ENCODE measurements around the gene MARS1.
"Not testable (repeated sequence)": the region's sequence is repeated elsewhere in the genome, so short reads cannot be mapped to it uniquely, and the experiment has no call there.

The MARS1 gene

DNA sequence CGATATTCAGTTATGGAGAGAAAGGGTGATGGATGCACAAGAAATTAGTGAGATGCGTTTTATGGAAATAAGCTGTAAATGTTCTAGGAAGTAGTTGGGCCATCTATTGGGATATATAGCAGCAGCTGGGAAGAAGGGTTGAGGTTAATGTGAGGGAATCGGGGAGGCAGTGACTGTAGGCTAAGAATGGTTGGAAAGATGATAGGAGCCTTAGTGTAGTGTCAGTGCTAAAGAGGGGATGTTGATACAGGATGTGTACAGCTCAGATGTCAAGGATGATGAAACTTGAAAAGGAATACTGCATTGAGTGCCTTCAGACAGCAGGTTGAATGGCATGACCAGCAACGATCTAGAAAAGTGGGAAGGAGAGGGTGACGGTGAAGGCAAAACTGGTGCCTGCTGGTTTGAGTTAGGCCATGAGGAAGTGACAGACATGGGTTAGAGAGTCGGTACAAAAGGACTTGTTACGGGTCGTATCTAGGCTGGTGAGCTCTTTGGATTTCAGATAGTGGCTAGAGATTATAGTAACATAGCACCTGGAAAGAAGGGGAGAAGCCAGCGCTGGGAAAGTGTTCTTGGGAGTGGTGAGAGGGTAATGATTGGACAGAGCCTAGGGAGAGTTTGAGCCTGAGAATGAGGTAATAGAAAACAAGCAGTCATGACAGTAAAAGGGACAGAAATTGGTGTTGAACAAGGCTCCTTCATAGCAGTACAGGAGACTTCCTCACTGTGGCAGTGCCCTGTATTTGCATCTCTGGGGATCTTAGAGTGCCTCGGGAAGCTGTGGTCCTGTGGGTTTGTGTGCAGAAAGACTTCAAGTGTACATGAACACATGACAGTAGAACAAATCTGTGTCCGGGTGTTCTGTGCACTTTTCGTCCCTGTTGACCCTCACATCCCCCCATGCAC lies 9.6 kb downstream of the MARS1 start:
- DNase-seq: no peak

DNA sequence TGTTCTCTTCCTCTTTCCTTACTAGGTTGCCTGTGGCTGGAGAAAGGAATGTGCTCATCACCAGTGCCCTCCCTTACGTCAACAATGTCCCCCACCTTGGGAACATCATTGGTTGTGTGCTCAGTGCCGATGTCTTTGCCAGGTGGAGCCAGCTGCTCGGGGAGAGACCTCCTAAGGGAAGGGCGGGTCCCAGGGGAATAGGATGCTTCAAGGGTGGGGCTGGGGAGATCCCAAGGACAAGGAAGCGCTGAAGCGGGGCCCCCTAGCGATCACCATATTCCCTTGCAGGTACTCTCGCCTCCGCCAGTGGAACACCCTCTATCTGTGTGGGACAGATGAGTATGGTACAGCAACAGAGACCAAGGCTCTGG lies 10.2 kb downstream of the MARS1 start:
- no peak for DNase-seq

DNA sequence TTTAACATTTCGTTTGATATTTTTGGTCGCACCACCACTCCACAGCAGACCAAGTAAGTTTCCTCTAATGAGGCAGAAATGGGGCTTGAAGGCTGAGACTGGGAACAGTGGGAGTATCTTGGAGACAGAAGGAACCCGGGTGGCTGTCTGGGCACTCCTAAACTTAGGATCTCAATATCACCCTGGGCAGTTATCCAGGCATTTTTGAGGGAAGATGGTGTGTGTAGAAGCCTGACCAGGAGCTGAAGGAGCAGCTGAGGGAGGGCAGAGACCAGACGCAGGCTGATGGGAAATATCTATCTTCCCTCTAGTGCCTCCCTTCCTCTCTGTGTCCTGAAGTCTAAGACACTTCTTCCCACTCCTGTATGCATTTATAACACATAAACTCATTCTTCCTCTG lies 10.7 kb downstream of the MARS1 start:
- DNase-seq: no peak

DNA sequence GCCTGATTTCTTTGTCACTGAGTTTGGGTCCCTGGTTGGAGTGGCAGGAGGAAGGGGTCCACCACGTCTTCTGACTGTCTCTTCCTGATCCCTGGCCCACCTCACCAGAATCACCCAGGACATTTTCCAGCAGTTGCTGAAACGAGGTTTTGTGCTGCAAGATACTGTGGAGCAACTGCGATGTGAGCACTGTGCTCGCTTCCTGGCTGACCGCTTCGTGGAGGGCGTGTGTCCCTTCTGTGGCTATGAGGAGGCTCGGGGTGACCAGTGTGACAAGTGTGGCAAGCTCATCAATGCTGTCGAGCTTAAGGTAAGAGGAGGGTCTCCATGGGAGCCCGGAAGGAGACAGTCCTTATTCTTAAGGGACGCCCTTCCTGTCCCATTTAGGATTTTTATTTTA lies 12.3 kb downstream of the MARS1 start:
- no peak for DNase-seq

DNA sequence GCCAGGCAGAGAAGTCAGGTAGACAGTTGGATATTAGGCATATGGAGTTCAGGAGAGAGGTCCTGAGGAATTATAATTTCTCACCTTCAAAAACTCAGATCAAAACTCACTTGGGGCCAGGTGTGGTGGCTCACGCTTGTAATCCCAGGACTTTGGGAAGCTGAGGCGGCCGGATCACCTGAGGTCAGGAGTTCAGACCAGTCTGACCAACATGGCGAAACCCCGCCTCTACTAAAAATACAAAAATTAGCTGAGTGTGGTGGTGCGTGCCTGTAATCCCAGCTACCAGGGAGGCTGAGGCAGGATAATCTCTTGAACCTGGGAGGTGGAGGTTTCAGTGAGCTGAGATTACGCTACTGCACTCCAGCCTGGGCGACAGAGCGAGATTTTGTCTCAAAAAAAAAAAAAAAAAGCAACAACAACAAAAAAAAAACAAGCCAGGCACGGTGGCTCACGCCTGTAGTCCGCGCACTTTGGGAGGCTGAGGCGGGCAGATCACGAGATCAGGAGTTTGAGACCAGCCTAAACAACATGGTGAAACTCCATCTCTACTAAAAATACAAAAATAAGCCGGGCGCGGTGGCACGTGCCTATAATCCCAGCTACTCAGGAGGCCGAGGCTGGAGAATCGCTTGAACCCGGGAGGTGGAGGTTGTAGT lies 14.6 kb downstream of the MARS1 start:
- DNase-seq: not testable (repeated sequence)

DNA sequence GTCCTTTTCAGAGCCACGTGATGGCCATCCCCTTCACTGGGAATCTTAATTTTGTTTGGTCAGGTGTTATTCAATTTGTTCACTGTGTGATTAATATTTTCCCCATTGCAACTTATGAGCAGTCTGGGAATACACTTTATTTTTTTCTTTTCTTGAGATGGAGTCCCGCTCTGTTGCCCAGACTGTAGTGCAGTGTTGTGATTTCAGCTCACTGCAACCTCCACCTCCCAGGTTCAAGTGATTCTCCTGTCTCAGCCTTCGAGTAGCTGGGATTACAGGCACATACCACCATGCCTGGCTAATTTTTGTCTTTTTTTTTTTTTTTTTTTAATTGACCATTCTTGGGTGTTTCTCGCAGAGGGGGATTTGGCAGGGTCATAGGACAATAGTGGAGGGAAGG lies 18.7 kb downstream of the MARS1 start:
- not testable (repeated sequence) for DNase-seq

DNA sequence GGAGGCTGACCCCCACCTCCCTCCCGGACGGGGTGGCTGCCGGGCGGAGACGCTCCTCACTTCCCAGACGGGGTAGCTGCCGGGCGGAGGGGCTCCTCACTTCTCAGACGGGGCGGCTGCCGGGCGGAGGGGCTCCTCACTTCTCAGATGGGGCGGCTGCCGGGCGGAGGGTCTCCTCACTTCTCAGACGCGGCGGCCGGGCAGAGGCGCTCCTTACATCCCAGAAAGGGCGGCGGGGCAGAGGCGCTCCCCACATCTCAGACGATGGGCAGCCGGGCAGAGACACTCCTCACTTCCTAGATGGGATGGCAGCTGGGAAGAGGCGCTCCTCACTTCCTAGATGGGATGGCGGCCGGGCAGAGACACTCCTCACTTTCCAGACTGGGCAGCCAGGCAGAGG lies 19.9 kb downstream of the MARS1 start:
- not testable (repeated sequence) for DNase-seq

DNA sequence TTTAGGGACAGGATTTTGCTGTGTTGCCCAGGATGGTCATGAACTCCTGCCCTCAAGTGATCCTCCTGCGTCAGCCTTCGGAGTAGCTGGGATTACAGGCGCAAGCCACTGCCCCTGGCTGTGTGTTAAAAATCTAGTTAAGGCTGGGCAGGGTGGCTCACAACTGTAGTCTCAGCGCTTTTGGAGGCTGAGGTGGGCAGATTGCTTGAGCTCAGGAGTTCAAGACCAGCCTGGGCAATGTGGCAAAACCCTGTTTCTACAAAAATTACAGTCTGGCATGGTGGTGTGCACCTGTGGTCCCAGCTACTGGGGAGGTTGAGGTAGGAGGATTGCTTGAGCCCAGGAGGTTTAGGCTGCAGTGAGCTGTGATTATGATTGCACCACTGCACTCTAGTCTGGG lies 23.3 kb downstream of the MARS1 start:
- no peak for DNase-seq

DNA sequence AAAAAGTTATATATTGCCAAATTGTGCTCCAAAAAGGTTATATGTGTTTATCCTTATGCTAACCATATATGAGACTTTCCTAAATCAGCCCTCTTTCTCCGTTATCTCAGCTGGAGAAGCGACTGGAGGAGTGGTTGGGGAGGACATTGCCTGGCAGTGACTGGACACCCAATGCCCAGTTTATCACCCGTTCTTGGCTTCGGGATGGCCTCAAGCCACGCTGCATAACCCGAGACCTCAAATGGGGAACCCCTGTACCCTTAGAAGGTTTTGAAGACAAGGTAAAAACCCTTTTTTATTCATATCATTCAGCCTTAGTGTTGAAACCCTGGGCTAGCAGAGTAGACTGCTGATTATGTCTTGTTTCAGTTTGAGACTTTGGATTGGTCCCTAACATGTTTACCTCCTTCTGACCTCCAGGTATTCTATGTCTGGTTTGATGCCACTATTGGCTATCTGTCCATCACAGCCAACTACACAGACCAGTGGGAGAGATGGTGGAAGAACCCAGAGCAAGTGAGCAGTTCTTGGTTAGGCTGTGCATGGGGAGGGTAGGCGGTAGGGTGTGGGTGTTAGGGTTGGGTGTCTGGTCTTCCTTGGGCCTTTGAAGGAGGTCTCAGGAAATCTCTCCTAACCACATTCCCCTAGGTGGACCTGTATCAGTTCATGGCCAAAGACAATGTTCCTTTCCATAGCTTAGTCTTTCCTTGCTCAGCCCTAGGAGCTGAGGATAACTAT lies 23.9 kb downstream of the MARS1 start:
- no peak for DNase-seq

DNA sequence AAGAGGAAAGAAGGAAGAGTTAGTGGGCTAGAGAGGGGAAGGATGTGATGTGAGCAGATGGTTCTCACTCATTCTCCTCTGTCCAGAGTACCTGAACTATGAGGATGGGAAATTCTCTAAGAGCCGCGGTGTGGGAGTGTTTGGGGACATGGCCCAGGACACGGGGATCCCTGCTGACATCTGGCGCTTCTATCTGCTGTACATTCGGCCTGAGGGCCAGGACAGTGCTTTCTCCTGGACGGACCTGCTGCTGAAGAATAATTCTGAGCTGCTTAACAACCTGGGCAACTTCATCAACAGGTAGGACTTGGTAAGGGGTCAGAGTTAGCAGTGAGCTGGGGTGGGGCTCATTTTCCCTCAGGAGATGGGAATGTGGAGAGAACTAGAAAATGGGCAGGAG lies 24.8 kb downstream of the MARS1 start:
- no peak for DNase-seq

DNA sequence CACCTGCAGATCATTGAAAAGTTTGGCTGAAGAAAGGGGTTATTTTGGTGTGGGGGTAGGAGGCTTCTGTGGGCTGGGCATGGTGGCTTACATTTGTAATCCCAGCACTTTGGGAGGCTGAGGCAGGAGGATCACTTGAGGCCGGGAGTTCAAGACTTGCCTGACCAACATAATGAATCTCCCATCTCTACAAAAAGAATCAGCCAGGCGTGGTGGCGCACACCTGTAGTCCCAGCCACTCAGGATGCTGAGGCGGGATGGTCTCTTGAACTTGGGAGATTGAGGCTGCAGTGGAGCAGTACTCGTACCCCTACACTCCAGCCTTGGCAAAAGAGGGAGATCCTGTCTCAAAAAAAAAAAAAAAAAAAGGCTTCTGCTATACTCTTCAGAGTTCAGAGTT lies 25.4 kb downstream of the MARS1 start:
- no peak for DNase-seq

DNA sequence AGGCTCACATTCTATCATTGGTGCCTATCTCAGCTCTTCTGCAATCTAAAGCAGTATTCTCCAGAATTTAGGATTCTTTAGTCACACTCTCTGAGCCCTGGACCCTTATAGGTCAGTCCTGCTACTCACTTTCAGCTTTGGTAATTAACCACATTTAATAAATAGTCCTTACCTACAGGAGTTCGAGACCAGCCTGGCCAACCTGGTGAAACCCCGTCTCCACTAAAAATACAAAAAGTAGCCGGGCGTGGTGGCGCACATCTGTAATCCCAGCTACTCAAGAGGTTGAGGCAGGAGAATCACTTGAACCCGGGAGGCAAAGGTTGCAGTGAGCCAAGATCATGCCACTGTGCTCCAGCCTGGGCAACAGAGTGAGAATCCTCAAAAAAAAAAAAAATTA lies 25.8 kb downstream of the MARS1 start:
- not testable (repeated sequence) for DNase-seq

DNA sequence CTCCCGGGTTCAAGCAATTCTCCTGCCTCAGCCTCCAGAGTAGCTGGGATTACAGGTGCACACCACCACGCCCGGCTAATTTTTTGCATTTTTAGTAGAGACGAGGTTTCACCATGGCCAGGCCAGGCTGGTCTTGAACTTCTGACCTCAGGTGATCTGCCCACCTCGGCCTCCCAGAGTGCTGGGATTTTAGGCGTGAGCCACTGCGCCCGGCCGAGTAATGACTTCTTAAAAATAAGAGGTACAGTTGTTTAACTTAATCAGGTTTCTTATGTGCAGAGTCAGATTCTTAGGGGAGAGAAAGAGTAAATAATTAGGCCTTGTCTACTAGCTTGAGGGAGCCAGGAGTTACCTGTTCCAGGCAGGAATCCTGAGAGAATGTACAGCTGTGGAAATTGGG lies 26.4 kb downstream of the MARS1 start:
- not testable (repeated sequence) for DNase-seq

DNA sequence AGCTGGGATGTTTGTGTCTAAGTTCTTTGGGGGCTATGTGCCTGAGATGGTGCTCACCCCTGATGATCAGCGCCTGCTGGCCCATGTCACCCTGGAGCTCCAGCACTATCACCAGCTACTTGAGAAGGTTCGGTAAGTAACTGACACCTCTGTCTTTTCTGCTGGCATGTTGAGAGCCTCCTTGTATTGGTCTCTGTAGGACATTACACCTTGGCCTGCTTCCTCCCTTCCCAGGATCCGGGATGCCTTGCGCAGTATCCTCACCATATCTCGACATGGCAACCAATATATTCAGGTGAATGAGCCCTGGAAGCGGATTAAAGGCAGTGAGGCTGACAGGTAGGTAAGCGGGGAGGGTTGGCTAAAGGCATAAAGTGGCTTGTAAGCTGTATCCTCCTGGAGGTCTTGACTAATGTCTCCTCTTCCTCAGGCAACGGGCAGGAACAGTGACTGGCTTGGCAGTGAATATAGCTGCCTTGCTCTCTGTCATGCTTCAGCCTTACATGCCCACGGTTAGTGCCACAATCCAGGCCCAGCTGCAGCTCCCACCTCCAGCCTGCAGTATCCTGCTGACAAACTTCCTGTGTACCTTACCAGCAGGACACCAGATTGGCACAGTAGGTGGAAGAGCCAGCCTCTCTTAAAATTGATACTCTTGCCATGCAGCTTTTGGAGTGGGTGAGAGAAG lies 27.0 kb downstream of the MARS1 start:
- no peak for DNase-seq

DNA sequence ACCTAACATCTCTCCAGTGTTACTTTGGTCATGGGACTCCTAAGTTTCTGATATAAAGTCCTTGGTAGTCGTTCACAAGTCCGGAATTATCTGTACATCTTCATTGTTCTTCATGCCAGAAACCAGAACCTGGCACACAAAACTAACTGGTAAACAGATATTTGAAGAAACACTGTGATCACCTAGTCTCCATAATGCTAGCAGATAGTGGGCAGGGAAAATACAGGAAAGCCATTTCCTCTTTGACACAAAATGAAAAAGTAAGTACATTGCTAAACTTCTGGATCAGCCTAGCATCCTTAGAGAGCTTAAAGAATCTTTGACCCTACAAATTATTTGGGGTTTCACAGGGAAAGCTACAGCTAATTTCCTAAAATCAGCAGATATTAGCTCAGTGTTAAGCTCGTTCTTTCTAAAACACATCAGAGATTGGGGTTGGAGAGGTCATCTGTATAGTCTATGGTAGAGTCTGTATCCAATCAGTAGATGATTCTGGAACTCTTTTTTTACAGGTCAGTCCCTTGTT lies 27.6 kb downstream of the MARS1 start:
- no peak for DNase-seq

DNA sequence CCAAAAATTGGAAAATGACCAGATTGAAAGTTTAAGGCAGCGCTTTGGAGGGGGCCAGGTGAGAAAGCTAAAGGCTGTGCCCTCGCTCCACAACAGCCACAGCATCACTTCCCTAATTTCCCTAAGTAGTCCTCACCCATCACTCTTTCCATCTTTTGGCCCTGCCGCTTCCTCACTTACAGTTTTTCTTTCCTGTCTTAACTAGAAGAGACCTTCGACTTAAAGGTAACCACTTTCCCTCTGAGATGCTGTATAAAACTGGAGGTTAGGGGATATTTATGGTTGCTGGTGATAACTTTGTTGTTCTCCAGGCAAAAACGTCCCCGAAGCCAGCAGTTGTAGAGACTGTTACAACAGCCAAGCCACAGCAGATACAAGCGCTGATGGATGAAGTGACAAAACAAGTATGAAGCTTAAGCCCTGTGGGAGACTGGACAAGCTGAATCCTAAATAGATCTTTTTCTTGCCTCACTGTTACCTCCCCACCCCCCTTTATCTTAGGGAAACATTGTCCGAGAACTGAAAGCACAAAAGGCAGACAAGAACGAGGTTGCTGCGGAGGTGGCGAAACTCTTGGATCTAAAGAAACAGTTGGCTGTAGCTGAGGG lies 28.2 kb downstream of the MARS1 start:
- no peak for DNase-seq

DNA sequence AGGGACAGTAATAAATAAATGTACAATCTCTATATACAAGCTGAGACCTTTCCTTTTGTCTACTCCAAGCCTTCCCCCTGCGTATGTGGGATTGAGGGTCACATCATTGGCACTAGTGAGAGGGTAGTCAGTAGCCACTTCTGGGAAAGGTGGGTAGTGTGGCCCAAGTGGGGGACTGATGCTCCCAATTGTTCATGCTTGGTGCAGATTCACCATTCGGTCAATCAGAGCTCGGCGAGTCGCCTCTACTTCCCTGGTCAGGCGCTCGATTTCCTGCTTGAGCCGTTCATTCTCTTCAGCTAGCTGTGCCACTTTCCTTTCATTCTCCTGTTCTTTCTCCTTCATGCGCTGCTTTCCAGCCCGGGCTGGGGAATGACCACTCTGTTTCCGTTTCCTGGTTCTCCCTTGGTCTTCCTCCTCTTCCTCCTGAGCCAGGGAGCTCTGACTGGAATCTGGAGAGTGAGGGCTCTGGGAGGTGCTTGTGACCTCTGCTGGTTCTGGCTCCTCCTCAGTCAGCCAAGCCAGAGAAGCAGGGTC lies 28.8 kb downstream of the MARS1 start:
- DNase-seq: no peak

DNA sequence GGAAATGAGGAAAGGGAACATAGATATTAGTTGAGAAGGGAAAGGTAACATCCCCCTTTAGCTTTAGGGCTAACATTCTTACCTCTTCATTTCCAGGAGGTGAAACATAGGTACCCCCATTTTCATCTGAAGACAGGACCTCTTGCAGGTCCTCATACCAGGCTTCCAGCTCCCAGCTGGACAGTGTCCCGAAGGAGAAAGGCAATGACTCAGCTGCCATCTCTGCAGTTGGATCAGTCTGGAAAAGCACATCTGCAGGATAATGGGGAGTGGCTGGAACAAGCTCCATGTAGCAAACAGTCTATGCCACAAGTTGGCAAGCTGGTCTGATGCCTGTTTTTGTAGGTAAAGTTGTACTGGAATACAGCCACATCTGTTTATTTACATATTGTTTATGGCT lies 29.3 kb downstream of the MARS1 start:
- no peak for DNase-seq

DNA sequence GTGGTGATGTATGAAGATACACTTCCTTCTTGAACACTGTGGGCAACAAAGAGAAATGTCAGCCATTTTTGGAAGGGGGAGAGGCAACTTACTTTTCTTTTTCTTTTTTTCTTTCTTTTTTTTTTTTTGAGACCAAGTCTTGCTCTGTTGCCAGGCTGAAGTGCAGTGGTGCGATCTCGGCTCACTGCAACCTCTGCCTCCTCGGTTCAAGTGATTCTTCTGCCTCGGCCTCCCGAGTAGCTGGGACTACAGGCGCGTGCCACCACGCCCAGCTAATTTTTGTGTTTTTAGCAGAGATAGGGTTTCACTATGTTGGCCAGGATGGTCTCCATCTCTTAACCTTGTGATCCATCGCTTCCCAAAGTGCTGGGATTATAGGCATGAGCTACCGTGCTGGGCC lies 29.9 kb downstream of the MARS1 start:
- DNase-seq: not testable (repeated sequence)

DNA sequence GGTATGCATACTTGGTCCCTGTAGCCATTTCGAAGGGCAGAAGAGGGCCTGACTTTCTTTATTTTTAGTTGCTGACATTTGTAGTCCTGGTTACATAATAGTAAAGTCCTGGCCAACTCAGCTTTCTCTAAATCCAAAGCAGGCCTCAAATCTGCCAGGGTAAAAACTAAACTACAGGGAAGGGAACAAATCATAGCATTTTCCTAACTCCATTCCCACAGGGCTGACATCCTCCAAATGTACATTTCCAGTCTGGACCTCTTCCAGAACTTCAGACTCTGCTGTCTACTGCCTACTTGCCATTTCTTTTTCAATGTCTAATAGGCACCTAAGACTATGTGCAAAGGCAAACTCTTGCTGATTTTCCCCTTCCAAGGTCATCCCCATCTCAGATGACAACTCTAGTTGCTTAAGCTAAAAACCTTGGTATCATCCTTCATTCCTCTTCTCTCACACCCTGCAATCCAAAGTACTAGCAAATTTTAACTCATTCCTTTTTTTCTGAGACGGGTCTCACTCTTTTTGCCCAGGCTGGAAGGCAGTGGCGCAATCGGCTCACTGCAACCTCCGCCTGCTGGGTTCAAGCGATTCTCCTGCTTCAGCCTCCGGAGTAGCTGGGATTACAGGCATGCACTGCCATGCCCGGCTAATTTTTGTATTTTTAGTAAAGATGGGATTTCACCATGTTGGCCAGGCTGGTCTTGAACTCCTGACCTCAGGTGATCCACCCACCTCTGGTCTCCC lies 30.5 kb downstream of the MARS1 start:
- DNase-seq: no peak

Data from NCI-H2029 (cell line).